ENCODE data around the gene MUC13.

DNA sequence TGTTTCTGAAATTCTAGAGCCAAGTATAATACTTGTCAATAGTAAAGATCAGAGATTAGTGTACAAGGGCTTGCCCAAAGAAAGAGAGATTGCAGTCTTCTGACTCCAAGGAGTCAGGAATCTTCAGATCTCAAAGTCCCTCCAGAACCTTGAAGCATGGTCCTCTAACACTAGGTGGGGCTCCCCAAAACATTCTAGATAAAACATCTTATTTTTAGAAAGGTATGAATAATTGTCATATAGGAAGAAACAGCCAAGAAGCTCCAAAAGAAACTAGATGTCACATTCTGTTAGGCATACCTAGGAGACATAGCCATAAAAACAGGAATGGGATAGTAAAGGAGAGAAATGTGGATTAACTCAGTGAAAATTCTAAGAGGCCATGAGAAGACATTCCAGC lies 10.7 kb downstream of the MUC13 start:
- TF ChIP-seq, protein P1, sequence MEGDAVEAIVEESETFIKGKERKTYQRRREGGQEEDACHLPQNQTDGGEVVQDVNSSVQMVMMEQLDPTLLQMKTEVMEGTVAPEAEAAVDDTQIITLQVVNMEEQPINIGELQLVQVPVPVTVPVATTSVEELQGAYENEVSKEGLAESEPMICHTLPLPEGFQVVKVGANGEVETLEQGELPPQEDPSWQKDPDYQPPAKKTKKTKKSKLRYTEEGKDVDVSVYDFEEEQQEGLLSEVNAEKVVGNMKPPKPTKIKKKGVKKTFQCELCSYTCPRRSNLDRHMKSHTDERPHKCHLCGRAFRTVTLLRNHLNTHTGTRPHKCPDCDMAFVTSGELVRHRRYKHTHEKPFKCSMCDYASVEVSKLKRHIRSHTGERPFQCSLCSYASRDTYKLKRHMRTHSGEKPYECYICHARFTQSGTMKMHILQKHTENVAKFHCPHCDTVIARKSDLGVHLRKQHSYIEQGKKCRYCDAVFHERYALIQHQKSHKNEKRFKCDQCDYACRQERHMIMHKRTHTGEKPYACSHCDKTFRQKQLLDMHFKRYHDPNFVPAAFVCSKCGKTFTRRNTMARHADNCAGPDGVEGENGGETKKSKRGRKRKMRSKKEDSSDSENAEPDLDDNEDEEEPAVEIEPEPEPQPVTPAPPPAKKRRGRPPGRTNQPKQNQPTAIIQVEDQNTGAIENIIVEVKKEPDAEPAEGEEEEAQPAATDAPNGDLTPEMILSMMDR (IDR thresholded peaks at IDR 0.05; ENCODE audit: poor library complexity), result no peak
- TF ChIP-seq EZH2 (IDR thresholded peaks at IDR 0.05; ENCODE audit: borderline replicate concordance), result no peak

Measured in hepatocyte (in vitro differentiated cells).